DMS 273 (cell line): ENCODE data around the gene ANKS3.

Source experiments
- DNase-seq: peaks from one replicate; lab custom pipeline; 2025; ENCODE audit not compliant: unreplicated experiment; lab: John Stamatoyannopoulos, UW

ANKS3 gene

DNA sequence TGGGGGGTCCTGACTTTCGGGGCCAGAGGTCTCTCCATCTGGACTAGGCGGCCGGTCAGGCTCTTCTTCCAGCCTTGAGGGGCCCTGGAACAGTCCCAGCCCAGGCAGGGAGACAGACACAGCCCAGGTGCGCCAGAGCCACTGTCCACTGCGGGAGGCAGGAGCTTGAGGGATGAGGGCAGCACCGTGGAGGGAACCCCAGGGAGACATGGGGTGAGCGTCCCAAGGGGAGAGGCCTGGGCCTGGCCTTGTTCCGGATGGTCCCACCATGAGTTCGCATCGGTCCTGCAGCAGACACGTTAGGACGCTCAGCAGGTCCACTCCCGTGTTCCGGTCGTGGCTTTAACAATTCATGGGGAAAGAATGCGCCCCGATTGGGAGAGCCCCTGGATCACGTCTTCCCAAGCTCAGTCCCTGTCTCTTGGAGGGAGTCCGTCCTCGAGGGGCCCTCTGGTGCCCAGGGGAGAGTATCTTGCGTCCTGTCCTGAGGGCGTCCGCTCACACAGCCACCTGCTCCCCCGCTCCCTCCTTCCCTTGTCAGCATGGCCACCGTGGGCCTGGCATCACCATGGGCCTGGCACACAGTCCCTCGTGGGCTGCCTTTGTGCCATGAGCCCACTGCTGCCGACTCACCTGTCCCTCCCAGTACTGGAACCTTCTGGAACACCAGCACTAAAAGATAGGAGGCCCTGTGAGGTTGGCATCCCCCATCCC, 47.4 kb downstream of the ANKS3 start:
- no peak for DNase-seq

DNA sequence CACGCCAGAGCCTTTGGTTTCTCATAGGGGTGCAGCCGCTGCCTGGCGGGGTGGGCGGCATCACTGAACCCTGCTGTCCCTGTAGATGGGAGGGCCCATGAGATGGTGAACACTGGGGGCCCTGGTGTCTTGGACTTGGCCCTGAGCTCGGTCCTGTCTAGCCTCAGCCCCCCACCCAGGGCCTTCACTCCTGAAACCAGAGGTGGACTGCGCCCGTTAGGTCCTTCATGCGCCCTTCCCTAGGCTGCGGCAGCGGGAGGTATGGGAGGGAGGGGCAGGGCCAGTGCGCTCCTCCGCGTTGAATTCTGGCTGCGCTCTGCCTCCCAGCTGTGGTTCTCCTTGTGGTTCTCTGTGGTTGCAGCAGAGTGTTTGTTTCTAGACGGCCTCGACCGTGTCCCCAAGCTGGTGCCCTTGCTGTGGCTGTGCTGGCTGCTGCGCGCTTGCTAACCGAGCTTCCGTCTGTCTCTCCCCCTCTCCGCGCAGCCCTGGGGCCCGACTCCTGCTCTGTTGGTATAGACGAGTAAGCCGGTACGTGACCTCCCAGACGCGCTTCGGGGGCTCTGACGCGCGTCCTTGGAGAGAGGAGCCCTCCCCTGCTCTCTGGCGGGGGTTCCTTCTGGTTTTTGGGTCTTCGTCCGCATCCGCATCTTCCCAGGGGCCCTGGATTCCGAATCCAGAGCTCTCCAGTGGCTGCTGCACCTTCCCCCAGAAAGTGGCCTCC, 48.1 kb downstream of the ANKS3 start:
- no peak for DNase-seq

DNA sequence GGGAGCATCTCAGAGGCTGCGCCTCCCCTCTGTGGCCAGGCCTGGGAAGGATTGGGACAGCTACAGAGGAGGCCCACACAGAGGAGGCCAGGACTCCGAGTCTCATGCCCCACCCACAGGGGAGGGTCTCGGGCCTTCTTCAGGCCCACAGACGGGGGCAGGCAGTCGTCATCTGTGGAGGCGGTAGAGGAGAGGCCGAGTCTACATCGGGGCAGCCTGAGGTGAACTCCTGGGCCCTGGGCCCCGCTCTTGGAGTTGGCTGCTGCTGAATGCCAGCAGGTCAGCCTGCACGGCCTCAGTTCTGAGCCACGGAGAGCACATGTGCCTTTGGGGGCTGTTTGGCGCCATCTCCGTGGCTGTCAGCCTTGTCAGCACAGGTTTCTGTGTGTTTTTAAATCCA, 48.8 kb downstream of the ANKS3 start:
- no peak for DNase-seq

DNA sequence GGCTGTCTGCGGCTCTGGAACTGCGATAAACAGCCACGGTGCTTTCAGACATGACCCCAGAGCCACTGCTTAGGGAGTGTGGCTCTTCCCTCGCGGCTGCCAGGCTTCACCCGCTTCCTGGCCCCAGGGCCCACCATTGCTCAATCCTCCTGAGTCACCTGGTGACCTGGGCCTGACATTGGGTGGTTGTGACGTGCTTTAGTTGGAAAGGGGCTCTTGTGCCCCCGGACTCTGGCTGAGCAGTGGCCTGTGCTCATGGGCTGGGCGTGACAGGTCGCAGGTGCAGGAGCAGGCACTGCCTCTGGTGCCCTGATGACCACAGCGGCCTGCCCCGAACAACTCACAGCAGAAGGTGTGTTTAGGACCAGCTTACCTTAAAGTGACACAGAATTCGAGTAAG, 49.3 kb downstream of the ANKS3 start:
- no peak for DNase-seq

DNA sequence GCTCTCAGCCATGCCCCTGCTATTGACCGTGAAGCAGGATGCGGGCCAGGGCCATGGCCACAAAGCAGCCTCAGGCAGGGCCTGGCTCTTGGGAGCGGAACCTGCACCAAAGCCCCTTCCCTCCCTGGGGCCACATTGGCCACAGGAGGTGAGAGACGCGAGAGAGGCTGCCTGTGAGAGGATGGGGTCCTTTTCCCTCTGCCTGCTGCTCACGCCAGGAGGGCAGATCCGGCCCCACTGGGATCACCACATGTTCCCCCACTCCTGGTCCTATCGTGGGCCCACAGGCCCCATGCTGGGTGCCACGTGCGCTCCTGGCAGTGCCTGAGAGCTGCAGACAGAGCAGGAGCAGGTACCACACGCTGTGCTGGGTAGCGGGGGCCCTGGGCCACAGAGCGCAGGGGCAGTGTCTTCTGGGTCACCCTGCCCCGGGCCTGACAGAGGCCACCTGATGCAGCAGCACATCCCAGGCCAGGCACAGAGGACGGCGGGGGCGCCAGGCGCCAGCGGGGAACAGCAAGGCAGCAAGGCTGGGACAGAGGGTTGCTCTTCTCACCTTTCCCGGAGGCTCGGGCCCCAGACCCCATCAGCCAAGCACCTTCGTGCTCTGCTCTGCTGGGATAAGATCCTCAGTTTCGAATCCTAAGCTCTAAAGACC, 49.9 kb downstream of the ANKS3 start:
- DNase-seq = no peak

DNA sequence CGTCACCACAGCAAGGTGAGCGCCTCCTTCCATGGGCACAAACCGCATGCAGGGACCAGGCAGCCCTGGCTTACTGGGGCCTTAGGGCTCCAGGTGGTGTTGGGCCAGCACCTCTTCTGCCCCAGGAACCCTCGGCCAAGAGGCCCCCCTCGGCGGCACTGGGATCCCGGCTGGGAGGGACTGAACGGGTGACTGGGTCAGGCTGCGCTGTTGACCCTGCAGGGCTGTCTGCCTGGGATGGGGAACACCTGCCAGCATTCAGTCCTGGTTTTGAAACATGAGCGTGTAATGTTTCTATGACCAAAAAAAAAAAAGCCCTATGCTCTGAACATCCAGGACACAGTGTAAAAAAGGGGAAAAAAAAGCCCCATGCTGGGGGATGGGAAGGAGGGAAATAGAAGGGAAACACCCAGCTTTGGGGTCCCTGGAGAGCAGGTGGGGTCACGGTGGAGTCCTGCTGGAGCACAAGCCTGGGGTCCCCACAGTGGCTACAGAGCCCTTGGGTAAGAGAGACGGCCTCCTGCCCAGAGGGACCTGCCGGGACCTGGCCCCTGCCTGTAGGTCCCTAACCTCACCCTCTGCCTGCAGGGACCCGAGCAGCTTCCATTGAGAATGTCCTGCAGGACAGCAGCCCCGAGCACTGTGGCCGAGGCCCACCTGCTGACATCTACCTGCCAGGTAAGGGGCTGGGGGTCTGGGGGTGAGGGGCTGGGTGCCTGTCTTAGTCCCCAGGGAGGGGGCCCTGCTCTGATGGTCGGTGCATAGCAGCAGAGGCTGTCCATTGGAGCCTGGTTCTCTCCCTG, 50.6 kb downstream of the ANKS3 start:
- DNase-seq = no peak

DNA sequence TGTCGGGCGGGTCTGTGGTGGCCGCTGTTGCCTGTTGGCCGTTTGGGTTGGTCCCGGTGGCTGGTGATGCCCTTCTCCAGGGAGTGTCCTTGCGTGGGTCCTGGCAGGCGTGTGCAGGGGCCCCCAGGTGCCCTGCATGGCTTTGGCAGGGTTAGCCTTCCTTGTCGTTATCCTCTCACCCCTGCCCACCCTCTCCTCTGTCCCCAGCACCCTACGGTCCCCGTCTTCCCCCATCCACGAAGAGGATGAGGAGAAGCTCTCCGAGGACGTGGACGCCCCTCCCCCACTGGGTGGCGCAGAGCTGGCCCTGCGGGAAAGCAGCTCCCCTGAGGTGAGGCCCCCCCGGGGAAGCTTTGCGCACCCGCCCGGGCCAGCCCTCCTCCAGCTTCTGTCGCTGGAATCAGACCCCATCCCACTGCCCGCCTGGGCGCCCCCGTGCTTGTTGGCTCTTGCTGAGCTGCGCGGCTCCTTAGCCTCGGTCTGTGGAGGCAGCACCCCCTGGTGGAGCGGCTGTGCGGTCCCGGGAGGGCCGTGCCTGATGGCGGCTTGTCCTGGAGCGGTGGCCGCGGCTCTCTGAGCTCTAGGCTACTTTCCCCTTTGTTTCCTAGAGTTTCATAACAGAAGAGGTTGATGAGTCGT, 51.3 kb downstream of the ANKS3 start:
- peak; percentile 36 for DNase-seq

DNA sequence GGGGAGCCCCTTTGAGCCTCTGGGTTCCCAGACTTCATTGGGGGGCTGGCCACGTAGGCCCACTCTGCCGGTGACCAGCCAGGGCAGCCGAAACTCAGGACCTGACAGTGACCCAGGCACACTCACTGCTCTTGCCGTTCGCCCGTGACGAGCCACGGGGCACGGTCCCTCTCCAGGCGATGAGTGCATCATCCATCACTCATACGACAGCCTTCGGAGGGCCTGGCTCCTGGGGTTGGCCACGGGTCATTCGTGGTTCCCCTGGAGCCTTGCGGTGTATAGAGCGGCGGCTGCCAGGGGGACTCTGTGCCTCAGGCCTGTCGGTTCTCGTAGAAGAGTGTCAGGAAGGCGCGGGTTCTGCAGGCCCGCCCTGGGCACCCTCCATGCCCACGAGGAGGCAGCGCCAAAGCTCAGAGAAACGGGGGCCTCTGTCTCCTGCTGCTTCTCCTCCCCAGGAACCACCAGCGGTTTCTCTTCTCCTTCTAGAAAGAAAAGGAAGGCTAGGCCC, 51.9 kb downstream of the ANKS3 start:
- DNase-seq = no peak

DNA sequence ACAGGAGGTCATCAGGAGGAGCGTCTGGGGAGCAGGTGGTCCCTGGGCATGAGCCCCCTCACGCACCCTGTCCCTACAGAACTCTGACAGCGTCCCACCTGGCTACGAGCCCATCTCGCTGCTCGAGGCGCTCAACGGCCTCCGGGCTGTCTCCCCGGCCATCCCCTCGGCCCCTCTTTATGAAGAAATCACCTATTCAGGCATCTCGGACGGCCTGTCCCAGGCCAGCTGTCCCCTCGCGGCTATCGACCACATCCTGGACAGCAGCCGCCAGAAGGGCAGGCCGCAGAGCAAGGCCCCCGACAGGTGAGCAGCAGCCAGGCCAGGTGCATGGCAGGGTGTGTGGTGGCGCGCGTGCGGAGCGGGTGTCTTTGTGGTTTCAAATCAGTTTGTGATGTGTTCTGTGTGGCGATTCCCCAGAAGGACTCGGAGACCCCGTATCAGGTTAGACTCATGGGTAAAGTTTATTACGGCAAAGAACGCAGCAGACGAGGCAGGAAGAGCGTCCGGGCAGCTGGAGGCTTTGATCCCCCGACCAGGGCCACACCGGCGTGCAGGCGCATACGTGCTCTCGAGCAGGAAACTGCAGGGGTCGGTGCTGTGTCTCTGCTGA, 52.5 kb downstream of the ANKS3 start:
- no peak for DNase-seq

DNA sequence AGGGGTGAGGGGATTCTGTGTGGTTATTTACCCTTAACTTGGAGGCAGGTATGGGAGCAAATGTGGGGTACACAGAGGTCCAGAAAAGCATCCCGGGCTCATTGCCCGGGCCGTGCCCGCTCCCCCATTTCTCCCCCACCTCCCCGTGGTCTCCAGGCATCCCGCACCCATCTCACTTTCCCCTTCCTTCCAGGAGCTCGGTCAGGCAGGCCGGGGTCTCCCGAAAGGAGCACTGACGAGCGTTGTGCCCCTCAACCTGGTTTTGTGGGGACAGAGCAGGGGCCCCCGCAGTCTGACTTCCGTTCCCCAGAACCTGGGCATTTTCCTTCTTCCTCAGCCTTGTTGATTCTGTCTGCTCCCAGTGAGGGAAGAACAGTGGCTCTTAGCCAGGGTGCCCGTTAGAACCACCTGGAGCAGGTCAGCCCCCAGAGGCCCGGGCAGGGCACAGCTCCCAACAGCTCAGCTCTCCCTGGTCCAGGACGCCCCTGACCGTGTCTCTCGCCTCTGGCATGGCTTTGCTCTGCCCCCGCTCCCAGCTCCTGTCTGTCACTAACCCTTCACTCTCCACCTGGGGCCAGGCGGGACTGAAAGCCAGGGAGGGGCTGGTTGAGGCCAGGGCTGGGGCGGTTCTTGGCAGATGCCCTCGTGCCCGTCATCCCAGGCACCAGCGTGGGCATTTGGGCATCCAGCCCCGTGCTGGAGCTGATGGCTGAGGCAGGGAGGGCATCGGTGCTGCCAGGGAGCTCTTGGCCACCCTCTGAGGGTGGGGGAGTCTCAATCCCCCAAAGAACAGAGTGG, 53.2 kb downstream of the ANKS3 start:
- no peak for DNase-seq

DNA sequence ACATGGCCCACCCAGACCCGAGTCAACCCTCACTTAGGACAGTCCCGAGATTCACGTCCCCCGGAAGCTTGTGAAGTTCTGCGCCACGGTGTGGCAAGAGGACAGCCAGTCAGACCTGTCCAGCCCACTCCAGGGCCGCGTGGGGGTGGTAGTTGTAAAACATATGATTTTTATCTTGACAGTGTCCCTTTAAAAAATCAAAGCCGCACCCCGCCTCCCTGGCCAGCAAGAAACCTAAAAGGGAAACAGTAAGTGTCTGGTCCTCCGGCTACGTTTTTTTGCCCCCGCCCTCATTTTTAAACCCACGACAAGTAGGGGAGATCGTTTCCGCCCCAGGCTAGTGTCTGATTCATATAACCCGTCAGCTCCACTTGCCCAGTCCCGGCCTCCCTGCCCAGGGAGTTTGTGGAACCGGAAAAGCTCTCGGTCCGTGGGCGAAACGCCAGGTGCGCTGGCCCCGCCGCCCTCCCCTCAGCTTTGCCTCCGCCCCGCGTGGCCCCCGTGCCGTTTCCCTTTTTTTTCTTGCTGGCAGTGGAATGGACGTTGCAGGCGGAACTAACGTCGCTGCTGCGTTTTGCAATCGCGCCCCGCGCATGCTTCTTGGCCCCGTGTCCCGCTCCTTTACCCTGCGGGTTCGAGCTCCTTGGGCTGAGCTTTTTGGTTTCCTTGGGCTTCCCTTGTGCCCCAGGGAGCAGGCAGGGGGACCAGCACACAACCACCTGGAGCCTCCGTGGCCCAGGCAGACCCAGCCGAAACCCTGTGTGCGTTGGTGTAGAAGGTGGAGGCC, 54.0 kb downstream of the ANKS3 start:
- no peak for DNase-seq

DNA sequence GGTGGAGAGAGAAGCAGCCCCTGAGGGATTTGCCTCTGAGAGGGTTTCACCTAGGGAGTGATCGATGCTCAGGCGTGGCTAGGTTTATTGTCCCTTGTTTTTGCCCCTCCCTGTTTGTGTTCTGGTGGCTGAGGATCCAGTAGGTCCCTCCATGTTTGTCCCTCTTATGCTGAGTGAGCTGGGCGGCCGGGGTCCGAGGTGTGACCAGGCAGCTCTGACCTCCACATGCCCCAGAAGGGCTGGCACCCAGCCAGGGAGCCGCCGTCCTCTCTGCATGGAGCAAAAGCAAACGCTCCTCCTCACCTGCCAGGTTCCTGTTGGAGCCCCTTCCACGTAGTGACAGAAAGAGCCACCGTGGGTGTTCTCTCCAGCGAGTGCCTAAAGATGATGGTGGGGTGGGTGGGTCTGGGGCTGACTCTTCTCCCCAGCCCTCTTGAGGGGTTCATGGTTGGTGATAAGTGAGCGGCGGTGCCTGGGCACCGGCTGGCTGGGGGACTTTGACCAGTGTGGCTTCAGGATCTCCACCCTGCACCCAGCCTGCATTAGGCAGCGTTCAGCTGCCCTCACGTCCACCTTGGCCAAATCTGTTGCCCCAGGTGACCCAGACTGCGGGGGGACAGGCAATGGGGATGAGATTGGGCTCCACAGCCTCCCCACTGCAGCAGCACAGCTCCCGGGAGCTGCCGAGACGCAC, 54.8 kb downstream of the ANKS3 start:
- no peak for DNase-seq

DNA sequence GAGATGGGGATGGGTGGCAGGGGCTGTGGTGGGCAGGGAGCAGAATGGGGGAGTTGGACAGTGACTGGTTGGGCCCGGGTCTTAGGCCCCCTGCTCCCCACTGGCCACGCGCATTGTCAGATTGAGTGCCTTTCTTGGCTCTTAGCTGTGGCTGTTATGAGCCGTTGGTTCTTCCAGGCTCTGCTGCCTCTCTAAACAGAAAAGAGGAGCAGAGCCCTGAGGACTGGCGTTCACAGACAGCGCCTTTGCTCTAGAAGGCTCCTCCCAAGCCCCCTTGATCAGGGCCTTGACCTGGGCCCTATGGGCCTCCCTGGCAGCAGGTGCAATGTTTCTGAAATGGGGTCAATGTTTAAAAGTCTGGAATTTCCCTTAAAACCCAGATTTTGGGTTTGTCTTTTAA, 55.5 kb downstream of the ANKS3 start:
- no peak for DNase-seq

DNA sequence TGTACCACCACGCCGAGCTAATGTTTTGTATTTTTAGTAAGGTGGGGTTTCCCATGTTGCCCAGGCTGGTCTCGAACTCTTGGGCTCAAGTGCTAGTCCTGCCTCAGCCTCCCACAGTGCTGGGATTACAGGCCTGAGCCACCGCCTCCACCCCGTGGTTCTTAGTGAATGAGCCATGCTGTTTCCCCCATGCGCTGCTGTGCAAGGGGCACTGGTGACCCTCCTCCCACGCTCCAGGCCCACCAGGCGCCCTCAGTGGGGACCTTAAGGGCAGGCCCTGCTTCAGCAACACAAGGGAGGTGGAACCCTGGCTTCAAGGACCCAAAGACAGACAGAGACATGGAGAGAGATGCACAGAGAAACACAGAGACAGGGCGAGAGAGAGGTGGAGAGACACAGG, 56.1 kb downstream of the ANKS3 start:
- DNase-seq = no peak

DNA sequence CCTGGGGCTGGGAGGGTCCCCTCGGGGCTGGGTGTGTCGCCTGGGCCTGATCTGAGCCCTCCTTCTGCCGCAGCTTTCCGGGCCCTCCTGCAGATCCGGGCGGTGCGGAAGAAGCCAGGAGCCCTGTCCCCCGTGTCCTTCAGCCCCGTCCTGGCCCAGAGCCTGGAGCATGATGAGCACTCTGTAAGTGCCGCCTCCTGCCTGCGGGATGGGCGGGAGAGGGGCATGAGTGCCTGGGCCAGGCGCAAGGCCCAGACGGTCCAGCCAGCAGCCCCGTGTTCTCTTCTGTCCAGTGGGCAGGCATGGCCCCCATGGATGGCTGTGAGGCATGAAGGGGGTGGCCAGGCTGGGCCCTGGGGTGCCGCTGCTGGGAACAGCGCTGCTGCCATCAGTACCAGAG, 56.7 kb downstream of the ANKS3 start:
- DNase-seq = no peak

DNA sequence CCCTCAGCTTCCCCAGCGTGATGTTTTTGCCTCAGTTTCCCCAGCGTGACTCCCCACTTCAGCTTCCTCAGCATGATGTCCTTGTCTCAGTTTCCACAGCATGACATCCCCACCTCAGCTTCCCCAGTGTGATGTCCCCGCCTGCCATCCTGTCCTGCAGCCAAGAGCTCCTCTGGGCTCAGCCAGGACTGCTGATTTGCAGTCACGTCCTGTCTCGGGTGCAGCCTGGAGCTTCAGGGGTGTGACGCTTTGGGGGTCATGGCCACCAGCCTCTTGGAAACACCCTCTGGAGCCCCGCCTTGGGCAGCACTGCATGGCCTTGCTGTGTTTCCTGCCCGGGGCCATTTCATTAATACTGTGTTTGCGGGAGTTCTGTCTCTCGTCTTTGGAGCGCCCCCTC, 57.2 kb downstream of the ANKS3 start:
- DNase-seq = no peak

DNA sequence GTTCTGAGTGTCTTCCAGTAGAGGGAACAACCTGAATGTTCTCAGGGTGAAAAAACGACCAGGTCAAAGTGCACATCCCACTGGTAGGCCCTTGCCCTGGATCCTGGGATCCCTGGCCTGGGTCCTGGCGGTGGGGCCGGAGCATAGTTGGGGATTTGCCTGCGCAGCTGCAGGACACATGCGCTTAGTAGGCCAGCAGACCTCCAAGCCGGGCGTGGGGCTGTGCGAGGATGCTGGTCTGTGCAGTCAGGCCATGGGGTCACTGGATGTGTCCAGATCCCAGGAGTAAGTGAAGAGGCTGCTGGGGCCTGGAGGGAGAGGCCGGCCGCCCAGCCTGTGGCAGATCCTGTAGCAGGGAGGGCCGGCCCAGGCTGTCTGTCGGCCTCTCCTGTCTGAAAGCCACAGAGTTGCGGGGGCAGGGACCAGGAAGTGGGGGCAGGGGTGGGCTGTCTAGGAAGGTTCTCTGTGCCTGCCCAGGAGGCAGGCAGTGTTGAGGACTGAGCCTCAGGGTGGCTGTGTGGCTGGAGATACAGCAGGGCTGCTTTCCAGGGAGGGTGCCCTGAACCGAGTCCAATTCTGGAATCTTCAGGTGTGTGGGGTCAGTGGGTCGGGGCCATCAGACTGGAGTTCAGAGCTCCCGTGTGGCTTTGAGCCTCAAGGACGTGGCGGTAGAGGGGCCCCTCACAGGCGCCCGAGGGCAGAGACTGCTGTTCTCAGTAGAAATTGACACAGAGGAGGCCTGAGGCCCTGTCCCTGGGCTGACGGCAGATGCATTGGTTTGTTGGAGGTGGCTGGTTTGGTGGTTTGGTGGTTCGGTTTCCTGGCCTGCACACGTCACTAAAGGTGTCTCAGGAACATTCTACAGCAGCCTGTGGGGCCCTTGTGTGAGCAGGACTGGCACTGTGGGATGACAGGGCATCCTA, 57.9 kb downstream of the ANKS3 start:
- DNase-seq = no peak
